ENCODE data around the gene LCE4A. TPM values are rescaled to one million over a fixed set of nuclear protein-coding genes. Genes with fewer than 3 reads are reported as not detected.

The LCE4A gene
- total RNA-seq, 2 donors from 2014 or later: not detected

DNA sequence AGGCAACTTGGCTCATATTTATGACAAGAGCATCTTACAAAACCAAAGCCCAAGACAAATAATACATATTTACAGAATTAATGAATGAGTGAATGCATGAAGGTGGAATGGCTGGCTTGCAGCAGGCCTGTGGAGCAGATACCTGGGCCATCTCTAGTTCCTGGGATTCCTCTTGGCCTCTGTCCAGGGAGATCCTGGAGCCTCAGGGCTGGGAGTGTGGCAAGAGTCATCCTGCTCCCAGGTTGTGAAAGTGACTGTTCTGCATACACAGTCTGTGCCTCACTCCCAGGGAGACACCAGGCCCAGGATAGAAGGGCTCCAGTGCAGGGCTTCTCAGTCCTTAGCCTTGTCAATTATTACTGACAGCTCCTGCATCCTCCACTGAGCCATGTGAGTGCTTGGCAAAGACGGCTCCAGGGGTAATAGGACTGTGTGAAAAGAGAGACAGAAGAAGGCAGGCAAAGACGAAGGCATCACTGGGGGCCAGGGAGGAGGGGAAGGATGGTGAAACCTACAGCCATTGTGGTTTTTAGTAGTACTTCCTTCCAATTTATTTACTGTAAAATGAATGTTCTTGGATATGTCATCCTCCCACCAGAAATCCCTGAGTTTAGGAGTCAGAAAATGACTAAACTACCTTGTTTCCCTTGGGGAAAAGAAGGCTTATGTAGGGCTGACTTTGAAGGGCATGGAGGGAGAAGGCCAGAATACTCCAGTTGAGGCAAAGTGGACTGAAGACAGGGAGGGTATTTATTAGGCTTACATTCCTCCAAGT lies 35.6 kb downstream of the LCE4A start:
- intact Hi-C loops (cut with DNase I): no loop called here
- DNase-seq (ENCODE audit: low spot score): no peak

DNA sequence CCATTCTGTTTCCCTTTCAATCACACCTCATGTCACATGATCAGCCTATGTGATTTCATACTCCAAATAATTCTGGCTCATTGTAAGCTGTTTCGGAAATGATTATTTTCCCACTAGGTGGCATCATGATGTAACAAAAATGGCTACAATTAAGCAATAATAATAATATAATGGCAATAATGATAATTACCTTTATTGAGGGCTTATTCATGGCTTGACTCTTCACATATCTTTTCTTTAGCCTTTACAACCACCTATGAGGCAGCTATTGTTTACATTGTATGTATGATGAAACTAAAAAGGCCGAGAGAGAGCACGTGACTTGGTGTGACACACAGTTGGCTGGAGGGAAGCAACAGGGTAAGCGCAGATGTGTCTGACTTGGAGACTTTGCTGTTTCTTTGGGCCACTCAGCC lies 37.3 kb downstream of the LCE4A start:
- intact Hi-C loops (cut with DNase I): no loop called here
- DNase-seq (ENCODE audit: low spot score): no peak

DNA sequence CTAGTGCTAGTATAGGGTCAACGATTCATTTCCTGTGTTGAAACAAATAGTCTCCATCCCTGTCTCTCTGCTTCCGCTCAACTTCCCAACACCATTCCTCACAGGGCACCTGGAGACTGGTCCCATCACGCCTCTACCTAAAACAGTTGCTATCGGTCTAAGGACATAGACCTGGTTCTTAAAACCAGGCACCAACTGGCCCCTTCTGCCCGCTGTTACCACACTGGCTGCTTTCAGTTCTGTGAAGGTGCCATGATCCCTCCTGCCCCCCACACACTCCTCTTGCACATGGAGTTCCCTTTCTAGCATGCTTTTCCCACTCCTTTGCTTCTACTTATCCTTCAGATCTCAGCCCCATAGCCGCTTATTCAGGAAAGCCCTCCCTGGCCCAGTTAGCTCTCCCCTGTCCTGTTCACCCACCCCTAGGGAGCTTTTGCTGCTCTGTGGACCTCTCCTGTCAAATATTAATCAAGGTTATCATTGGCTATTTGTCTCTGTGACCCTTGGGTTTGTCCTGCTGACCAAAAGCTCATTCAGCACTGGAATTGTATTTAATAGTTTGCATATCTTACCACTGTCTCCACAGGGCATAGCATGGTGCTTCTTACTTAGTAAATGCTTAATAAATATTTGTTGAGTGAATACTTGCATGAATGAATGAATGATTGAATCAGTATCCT lies 37.9 kb downstream of the LCE4A start:
- intact Hi-C loops (cut with DNase I): no loop called here
- no peak for DNase-seq (ENCODE audit: low spot score)

DNA sequence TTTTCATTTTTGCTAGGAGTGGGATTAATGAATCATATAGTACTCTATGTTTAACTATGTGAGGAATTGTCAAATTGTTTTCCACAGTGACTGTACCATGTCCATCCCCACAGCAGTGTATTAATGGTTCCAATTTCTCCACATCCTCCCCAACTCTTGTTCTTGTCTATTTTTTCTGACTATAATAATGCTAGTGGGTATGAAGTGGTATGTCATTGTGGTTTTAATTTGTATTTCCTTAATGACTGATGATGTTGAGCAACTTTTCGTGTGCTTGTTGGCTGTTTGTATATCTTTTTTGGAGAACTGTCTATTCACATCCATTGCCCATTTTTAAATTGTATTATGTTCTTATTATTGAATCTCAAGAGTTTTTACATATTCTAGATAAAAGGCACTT lies 39.9 kb downstream of the LCE4A start:
- intact Hi-C loops (cut with DNase I): no loop called here
- no peak for DNase-seq (ENCODE audit: low spot score)

DNA sequence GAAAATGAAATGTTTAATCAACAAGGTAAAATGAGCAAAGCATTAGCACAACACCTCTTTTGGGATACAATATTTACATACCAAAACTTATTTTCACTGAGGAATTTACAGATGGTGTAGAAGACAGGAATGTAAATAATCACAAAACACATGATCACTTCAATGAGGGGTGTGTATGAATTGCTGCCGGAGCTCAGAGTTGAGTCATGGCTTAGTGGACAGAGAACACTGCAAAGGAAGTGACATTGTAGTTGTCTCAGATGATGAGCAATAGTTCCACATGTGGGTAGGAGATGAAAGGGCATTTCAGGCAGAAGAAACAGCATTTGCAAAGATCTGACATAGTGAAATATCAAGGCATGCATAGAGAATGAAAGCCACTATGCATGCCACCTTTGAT lies 44.3 kb downstream of the LCE4A start:
- DNase-seq (ENCODE audit: low spot score): no peak
- intact Hi-C loops (cut with DNase I): no loop called here

DNA sequence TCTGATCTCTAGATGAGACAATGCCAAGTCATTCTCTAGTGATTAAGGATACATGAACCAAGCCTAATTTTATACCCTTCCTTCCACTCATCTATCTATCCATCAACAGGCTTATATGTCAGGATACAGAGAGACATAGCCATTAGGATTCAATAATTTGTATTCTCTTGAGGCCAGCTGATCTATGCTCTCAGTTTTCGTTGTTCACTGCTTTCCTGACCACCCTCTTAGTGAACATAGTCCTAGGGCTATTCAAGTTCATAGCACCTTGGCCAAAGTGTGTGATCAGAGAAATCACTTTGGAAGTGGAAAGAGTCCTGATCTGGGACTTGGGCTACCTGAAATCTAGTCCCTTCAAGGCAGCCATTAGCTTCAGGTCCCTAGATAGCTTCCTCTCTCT lies 45.6 kb downstream of the LCE4A start:
- intact Hi-C loops (cut with DNase I): no loop called here
- no peak for DNase-seq (ENCODE audit: low spot score)

DNA sequence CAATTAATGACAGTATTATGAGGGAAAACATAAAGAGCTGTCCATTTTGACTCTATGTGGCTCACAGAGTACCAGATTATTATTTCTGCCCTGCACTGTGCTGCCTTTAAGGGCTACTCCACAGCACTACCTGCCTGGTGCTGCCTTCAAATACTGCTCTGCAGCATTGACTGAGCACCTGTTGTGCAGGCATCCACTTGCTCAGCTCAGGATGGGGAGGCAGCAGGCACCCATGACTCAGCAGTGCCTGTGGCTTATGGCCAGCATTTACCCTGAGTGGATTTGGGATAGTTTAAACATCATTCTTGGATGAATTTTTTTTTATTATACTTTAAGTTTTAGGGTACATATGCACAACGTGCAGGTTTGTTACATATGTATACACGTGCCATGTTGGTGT lies 48.9 kb downstream of the LCE4A start:
- intact Hi-C loops (cut with DNase I): no loop called here
- DNase-seq (ENCODE audit: low spot score): no peak

DNA sequence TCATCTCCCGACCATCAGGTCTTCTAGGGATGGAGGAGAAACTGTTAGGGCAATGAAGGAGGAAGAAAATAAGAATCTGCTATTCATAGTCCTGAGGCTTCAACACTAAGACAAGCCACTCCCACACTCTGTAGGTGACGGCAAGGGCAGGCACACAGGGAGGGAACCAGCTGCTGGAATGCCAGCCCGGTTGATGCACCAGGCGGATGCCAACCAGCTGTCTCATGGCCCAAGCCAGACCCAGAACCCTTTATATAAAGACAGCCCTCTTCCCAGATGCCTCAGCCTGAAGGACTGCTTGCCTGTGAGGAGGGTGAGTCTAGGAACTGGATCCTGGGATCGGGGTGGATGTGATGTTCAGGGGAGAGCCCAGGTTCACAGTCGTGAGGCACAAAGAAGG lies 49.8 kb downstream of the LCE4A start, which contains the start of gene KPRP:
KPRP (plus strand) TSS at position 279 of the 400 bp plus-strand sequence. CDS start 1,564 bp downstream, outside the sequence.
- intact Hi-C loops (cut with DNase I): no loop called here
- no peak for DNase-seq (ENCODE audit: low spot score)

DNA sequence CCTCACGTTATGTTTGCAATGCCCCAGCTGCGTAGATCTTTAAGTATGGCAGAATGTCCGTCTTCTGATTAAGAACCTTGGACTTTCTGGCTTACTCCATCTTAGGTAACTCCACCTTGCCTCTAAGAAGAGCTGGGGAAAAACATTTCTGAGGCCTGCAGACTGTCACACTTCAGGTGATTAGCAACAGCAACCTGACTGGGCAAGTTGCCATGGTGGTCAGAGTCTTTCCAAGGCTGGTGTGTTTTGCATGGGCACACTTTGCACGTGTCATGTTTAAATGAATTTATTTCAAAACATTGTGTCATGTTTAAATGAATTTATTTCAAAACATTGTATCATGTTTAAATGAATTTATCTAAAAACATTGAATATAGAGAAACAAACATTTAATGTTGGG lies 50.7 kb downstream of the LCE4A start:
- intact Hi-C loops (cut with DNase I): no loop called here
- no peak for DNase-seq (ENCODE audit: low spot score)

Other genes with a start within 250 kb of the LCE4A start
- not detected for gene LCE5A, start 197.4 kb upstream of the LCE4A start, total RNA-seq
- gene CRCT1, start 193.7 kb upstream of the LCE4A start, total RNA-seq: not detected
- not detected for gene LCE3E, start 141.4 kb upstream of the LCE4A start, total RNA-seq
- not detected for gene LCE3D, start 127.6 kb upstream of the LCE4A start, total RNA-seq
- gene LCE3C, start 107.9 kb upstream of the LCE4A start, total RNA-seq: not detected
- gene LCE3B, start 94.3 kb upstream of the LCE4A start, total RNA-seq: not detected
- gene LCE3A, start 85.1 kb upstream of the LCE4A start, total RNA-seq: not detected
- not detected for gene LCE2D, start 44.8 kb upstream of the LCE4A start, total RNA-seq
- gene LCE2C, start 32.9 kb upstream of the LCE4A start, total RNA-seq: not detected
- gene LCE2B, start 22.0 kb upstream of the LCE4A start, total RNA-seq: not detected
- not detected for gene LCE2A, start 9.8 kb upstream of the LCE4A start, total RNA-seq
- gene KPRP, start 49.9 kb downstream of the LCE4A start, total RNA-seq: not detected
- gene LCE1F, start 67.0 kb downstream of the LCE4A start, total RNA-seq: not detected
- gene LCE1E, start 78.1 kb downstream of the LCE4A start, total RNA-seq: not detected
- not detected for gene LCE1D, start 88.6 kb downstream of the LCE4A start, total RNA-seq
- not detected for gene LCE1C, start 98.5 kb downstream of the LCE4A start, total RNA-seq
- gene LCE1B, start 103.8 kb downstream of the LCE4A start, total RNA-seq: not detected
- not detected for gene LCE1A, start 119.3 kb downstream of the LCE4A start, total RNA-seq
- gene LCE6A, start 134.7 kb downstream of the LCE4A start, total RNA-seq: not detected
- gene LCE7A, start 151.8 kb downstream of the LCE4A start, total RNA-seq: not detected
- gene SMCP, start 170.2 kb downstream of the LCE4A start, total RNA-seq: not detected
- gene IVL, start 200.4 kb downstream of the LCE4A start, total RNA-seq: not detected
- gene SPRR5, start 239.0 kb downstream of the LCE4A start, total RNA-seq: not detected

Data from posterior vena cava (tissue), 2 donors.